ENCODE results near the gene SLC2A6. TPM values are rescaled to one million over a fixed set of nuclear protein-coding genes. Genes with fewer than 3 reads are reported as not detected.

Gene SLC2A6
- total RNA-seq, 1 donor from 2014 or later: 51.8 TPM

GRCh38 chr9:133520121-133520835 lies 41.4 kb upstream of the SLC2A6 start:
- H3K27me3 ChIP-seq (ENCODE audit: control insufficient read depth, insufficient read depth, low read length): peaks cover 47% of the 10 kb centered on the region
- no peak for DNase-seq (ENCODE audit: low read depth)
- no peak for TF ChIP-seq CTCF (IDR thresholded peaks at IDR 0.05; ENCODE audit: insufficient read depth, low read length, poor library complexity, severe bottlenecking)
- H3K4me3 ChIP-seq (ENCODE audit: low read depth, low read length): no peak overlapping the region
- no peaks in the 10 kb centered on the region for H3K36me3 ChIP-seq (ENCODE audit: control insufficient read depth, insufficient read depth, low read length)

GRCh38 chr9:133519693-133520092 lies 40.8 kb upstream of the SLC2A6 start:
- no peak for DNase-seq (ENCODE audit: low read depth)
- no peak for TF ChIP-seq CTCF (IDR thresholded peaks at IDR 0.05; ENCODE audit: insufficient read depth, low read length, poor library complexity, severe bottlenecking)
- Histone ChIP-seq H3K4me3 (ENCODE audit: low read depth, low read length) (no peak overlapping the region), H3K36me3 (ENCODE audit: control insufficient read depth, insufficient read depth, low read length) (no peaks in the 10 kb centered on the region), H3K27me3 (ENCODE audit: control insufficient read depth, insufficient read depth, low read length) (peaks cover 50% of the 10 kb centered on the region)

- no peaks in the 10 kb centered on the region for H3K36me3 ChIP-seq (ENCODE audit: control insufficient read depth, insufficient read depth, low read length)
- peaks cover 45% of the 10 kb centered on the region for H3K27me3 ChIP-seq (ENCODE audit: control insufficient read depth, insufficient read depth, low read length)
- no peak for TF ChIP-seq CTCF (IDR thresholded peaks at IDR 0.05; ENCODE audit: insufficient read depth, low read length, poor library complexity, severe bottlenecking)
- no peak for DNase-seq (ENCODE audit: low read depth)
- H3K4me3 ChIP-seq (ENCODE audit: low read depth, low read length): no peak overlapping the region
Measured at GRCh38 chr9:133518706-133519449, 40.0 kb upstream of the SLC2A6 start.

- Histone ChIP-seq H3K27me3 (ENCODE audit: control insufficient read depth, insufficient read depth, low read length) (peaks cover 49% of the 10 kb centered on the region), H3K36me3 (ENCODE audit: control insufficient read depth, insufficient read depth, low read length) (no peaks in the 10 kb centered on the region)
- TF ChIP-seq CTCF (IDR thresholded peaks at IDR 0.05; ENCODE audit: insufficient read depth, low read length, poor library complexity, severe bottlenecking): no peak
Measured at GRCh38 chr9:133518200-133518599, 39.3 kb upstream of the SLC2A6 start.

GRCh38 chr9:133517711-133518110 lies 38.8 kb upstream of the SLC2A6 start:
- TF ChIP-seq CTCF (IDR thresholded peaks at IDR 0.05; ENCODE audit: insufficient read depth, low read length, poor library complexity, severe bottlenecking): no peak
- Histone ChIP-seq H3K27me3 (ENCODE audit: control insufficient read depth, insufficient read depth, low read length) (peaks cover 51% of the 10 kb centered on the region), H3K36me3 (ENCODE audit: control insufficient read depth, insufficient read depth, low read length) (no peaks in the 10 kb centered on the region), H3K4me3 (ENCODE audit: low read depth, low read length) (no peak overlapping the region)
- no peak for DNase-seq (ENCODE audit: low read depth)

More at GRCh38 chr9:133518200-133518599, 39.3 kb upstream of the SLC2A6 start:
- H3K4me3 ChIP-seq (ENCODE audit: low read depth, low read length): no peak overlapping the region
- no peak for DNase-seq (ENCODE audit: low read depth)

Data from kidney epithelial cell (primary cell).